Hypothalamus (tissue), 51 donors: ENCODE measurements around the gene LYG2.
"Not testable (repeated sequence)": the region's sequence is repeated elsewhere in the genome, so short reads cannot be mapped to it uniquely, and the experiment has no call there.

Source experiments
- DNase-seq, 51 donors: peaks; one replicate each; lab custom pipeline; 2025; lab: John Stamatoyannopoulos, UW

Gene LYG2

GRCh38 chr2:99201959-99202678, 53.3 kb downstream of the LYG2 start:
- no peak for DNase-seq

DNA sequence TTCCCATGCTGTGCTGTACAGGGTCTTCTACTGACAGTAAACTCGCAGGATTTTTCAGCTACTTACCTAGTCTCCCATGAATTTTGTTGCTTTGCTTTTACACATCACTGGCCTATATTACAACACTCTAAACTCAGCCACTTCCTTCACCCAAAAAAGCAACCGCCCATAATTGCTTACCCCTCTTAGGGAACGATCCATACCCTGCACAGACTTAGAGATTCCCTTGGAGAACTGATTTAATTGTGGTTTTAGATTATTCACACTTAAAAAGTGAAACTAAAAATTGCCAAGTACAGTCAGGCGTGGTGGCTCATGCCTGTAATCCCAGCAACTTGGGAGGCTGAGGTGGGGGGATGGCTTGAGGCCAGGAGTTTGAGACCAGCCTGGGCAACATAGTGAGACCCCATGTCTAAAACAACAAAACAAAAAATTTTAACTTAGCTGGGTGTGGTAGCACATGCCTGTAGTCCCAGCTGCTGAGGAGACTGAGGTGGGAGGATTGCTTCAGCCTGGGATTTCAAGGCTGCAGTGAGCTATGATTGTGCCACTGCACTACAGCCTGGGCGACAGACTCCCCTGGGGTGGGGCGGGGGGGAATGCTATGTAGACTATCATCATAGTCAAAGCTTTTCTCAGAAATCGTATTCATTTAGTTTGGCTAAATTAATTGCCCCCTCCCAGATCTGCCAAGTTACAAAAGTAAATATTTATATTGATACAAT, 55.2 kb downstream of the LYG2 start:
- DNase-seq, result no peak

GRCh38 chr2:99198103-99198841, 57.2 kb downstream of the LYG2 start:
- DNase-seq, result no peak

DNA sequence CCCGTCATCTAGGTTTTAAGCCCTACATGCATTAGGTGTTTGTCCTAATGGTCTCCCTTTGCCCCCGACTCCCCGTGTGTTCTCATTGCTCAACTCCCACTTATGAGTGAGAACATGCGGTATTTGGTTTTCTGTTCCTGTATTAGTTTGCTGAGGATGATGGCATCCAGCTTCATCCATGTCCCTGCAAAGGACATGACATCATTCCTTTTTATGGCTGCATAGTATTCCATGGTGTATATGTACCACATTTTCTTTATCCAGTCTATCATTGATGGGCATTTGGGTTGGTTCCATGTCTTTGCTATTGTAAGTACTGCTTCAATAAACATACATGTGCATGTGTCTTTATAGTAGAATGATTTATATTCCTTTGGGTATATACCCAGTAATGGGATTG, 63.1 kb downstream of the LYG2 start:
- not testable (repeated sequence) for DNase-seq
